Stimulated activated CD4-positive, alpha-beta T cell treated with anti-CD3 and anti-CD28 coated beads, Interleukin-4, amount 100 ng/mL, for 1 hour (primary cell): ENCODE results near the gene OBSCN.
"Not testable (repeated sequence)": the region's sequence is repeated elsewhere in the genome, so short reads cannot be mapped to it uniquely, and the experiment has no call there.

Experiments
- DNase-seq: peaks from one replicate; pipeline ENCODE4 v3.0.0-alpha.2; 2020

OBSCN gene

DNA sequence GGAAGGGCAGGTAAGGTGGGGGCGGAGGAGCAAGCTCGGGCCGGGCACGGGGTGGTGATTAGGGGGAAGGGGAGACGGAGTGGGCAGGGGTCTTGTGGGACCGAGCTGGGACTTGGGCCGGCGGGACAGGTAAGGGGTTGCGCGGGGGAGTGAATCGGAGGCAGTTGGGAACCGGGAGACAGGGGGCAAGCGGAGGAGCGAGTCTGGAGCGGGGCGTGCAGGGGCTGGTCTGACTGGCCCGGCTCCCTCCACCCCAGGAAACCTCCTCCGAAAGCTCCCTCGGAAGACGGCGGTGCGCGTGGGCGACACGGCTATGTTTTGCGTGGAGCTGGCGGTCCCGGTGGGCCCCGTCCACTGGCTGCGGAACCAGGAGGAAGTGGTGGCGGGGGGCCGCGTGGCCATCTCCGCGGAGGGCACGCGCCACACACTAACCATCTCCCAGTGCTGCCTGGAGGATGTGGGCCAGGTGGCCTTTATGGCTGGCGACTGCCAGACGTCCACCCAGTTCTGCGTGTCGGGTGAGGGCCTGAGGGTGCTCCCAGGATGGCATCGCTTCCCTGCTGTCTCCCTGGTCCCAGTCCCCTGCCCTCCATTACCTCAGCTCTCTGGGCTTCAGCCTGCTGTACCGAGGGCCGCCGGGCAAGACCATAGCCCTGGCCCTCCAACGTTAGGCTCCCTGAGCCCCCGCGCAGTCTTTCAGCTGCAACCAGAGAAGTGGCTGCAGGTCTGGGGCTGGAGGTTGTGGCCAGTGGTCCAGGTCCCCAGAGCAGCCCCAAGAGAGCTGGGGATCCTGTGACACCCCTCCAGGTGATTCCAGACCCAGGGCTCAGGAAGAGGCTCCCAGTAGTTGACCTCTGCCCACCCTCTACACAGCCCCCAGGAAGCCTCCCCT lies 6.3 kb downstream of the OBSCN start:
- no peak for DNase-seq

DNA sequence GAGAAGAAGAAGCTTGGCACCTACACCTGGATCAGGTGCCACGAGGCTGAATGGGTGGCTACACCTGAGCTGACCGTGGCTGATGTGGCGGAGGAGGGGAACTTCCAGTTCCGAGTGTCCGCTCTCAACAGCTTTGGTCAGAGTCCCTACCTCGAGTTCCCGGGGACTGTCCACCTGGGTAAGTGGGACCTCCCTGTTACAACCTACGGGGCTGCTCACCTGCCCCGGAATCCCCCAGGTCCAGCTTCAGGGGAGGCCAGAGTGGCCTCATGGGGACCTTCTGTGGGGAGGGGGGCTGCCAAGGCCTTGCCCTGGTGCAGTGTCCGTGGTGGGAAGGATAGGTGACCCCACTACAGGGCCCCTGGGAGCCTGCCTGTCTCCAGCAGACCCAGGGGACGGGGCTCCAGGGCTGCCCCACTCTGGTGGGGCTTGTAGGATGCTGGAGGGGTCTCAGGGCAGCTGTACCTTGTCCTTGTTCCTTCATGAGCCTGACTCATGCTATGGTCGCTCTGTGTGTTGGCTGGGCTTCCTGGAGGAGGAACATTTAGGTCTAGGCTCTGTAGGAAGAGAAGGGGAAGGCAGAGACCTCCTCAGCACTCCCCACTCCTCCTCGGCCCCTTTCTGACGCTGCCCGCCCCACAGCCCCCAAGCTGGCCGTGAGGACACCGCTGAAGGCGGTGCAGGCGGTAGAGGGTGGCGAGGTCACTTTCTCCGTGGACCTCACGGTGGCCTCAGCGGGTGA lies 7.2 kb downstream of the OBSCN start:
- DNase-seq = no peak

DNA sequence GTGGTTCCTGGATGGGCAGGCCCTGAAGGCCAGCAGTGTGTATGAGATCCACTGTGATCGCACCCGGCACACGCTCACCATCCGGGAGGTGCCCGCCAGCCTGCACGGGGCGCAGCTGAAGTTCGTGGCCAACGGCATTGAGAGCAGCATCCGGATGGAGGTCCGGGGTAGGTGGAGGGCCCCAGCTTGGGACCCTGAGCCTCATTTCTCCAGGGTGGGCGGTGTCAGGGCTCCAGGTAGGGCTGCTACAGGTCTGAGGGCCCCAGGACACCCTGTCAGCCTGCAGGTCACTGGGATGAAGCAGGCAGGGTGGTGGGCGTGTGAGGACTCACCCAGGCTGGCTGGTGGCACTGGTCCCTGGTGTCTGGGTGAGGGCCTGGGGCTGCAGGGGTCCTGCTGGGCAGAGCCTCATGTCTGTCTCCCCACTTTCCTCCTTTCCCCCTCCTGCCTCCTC lies 7.8 kb downstream of the OBSCN start:
- DNase-seq = no peak

DNA sequence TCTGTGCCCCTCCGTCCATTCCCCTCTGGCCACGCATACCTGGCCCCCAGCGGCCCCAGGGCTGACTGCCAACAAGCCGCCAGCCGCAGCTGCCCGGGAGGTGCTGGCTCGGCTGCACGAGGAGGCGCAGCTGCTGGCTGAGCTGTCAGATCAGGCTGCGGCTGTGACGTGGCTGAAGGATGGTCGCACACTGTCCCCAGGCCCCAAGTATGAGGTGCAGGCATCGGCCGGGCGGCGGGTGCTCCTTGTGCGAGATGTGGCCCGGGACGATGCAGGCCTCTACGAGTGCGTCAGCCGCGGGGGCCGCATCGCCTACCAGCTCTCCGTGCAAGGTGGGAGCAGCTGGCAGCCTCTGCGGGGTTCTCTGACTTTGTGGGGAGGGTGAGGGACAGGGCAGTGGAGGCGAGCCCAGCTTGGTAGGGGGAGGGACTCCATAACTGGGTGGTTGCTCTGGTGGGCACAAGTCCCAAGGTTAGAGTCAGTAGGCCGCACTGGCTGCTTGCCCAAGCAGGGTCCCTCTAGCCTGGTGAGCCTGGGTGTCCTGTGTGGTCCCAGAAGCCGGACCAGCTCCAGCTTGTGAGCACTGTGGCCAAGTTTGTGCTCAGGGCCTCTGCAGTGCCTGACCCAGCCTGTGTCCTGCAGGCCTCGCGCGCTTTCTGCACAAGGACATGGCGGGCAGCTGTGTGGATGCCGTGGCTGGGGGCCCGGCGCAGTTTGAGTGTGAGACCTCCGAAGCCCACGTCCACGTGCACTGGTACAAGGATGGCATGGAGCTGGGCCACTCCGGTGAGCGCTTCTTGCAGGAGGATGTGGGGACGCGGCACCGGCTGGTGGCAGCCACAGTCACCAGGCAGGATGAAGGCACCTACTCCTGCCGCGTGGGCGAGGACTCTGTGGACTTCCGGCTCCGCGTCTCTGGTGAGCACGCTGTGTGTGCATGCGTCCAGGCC lies 8.8 kb downstream of the OBSCN start:
- DNase-seq = no peak

DNA sequence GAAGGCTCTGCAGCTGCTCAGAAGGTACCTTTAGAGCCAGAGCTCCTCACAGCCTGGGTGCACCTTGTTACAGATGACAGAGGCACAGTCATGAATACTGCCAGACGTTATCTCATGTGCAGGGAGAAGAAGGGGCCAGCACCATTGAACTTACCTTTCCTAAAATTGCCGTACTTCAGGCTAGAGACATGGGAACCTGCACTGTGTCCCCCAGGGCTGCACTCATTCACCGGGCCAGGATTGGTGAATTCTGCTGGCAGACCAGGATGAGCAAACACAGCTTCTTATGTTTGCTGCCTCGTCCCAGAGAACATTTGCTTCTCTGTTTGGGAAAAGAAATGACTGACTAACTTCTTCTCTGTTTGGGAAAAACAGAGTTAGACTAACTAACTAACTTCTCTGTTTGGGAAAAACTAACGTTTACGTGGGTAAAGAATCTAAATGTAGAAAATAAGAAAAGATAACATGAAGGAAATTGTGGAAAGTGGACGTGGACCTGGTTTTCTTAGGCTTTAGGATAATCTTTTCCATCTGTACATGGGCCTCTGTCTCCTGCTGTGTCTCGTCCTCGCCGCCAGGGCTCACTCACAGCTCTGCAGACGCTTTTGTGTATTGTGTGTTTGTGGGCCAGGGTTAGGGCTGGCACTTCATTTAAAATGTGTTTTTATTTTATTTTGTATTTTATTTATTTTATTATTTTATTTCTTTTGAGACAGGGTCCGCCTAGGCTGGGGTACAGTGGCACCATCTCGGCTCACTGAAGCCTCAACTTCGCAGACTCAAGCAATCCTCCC lies 9.9 kb downstream of the OBSCN start:
- DNase-seq = no peak

DNA sequence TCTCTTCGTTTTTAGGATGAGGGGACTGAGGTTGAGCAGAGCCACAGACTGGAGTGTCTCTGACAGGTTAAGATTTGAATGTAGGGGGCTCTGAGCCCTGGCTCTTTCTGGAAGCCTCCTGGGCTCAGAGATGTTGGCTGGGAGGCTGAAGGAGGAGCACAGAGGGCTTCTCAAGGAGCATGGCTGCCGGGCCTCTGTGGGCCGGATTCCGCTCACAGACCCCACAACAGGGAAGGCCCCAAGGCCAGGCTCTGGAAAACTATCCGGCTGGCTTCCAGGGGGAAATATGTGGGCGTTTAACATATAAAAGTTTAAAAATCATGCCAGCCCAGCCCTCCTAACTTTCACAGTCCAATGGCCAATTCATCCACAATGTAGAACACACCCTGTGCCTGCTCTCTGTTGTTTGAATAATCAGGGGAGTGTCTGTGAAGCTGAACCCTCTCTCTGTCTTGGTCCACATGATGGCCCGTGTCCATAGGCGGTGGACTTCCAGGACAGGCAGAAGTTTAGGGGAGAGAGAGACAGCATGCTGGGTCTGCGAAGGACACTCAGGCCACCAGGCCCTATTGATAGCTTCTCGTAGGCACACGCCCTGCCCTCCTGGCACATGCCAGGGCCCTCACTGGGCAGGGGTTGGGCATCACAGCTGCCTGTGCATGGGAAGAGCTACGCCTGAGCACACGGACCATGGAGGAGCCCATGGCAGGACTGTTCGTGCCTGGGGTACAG lies 10.8 kb downstream of the OBSCN start:
- no peak for DNase-seq

DNA sequence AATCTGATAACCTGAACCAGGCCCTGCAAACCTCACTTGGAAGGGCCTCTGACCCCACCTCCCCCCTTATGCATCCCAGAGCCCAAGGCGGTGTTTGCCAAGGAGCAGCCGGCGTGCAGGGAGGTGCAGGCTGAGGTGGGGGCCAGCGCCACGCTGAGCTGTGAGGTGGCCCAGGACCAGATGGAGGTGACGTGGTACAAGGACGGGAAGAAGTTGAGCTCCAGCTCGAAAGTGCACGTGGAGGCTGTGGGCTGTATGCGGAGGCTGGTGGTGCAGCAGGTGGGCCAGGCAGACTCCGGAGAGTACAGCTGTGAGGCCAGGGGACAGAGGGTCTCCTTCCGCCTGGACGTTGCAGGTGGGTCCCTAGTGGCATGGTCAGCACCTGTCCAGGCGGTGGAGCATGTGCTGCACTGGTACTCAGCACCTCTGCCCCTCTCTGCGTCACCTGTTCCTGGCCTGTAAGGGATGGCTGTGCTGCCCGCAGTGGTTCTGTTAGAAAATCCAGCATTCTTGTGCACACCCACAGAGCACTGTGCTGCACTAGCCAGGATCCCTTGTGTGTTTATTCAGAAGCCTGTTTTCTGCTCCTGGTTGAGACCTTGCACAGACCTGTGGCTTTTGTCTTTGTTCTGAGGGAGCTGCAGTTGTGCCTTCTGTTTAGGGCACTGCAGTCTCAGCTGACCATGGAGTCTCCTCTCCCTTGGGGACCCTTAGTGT lies 11.6 kb downstream of the OBSCN start:
- no peak for DNase-seq

DNA sequence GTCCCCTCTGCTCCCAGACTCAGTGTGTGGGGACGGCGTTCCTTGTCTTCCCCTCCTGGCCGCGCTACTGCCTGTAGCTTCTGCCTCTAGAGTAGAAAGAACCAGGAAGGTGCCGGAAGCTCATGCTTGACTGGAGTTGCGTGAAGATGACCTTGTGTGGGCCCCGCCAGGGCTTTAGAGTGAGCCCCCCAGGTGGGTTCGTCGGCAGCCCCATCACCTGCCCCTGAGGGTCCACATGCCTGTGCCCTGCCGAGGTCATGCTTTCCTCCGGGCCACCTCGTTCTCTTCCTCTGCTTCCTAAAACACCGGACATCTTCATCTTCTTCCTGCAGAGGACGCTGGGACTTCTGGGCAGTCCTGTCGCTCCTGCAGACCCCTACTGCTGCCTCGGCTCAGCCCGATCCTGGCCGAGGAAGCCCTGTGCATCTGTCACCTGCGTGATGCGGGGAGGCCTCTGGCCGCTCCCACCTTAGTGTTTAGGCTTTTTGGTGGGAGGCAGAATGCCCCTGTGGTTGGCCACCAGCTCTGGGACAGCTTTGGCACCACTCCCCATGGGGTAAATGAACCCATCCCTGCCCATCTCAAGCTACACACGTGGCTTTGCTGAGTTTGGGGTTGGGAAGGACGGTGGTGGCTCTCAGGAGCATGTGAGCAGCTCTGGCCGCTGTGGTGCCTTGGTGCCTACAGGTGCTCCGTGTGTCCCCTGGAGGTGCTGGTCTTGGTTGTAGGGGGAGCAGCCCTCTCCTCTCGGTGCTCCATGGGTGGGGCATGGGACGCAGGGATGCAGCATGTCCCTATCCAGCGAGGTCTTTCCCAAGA lies 12.3 kb downstream of the OBSCN start:
- DNase-seq = no peak

DNA sequence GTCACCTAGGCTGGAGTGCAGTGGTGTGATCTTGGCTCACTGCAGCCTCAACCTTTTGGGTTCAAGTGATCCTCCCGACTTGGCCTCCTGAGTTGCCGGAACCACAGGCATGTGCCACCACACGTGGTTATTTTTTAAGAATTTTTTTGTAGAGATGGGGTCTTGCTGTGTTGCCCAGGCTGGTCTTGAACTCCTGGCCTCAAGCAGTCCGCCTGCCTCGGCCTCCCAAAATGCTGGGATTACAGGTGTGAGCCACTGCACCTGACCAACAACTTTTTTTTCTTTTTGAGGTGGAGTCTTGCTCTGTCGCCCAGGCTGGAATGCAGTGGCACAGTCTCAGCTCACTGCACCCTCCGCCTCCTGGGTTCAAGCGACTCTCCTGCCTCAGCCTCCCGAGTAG lies 13.3 kb downstream of the OBSCN start:
- DNase-seq = not testable (repeated sequence)

DNA sequence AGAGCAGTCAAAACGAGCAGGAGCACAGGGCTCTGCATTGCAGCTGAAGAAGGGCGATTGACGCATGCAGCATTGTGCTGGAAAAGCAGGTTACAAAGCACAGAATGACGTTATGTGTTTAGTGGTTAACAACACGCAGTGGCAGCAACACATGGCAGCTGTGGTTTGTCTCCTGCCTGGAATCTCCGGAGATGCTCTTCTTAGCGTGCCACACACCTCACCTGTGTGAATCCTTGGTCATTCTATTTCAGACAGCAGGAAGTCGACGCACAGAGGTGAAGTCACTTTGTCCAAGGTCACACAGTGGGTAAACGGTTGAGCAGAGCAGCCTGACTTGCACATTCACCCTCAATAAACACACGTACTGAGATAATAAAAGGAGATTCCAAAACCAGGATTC lies 14.7 kb downstream of the OBSCN start:
- DNase-seq = no peak

DNA sequence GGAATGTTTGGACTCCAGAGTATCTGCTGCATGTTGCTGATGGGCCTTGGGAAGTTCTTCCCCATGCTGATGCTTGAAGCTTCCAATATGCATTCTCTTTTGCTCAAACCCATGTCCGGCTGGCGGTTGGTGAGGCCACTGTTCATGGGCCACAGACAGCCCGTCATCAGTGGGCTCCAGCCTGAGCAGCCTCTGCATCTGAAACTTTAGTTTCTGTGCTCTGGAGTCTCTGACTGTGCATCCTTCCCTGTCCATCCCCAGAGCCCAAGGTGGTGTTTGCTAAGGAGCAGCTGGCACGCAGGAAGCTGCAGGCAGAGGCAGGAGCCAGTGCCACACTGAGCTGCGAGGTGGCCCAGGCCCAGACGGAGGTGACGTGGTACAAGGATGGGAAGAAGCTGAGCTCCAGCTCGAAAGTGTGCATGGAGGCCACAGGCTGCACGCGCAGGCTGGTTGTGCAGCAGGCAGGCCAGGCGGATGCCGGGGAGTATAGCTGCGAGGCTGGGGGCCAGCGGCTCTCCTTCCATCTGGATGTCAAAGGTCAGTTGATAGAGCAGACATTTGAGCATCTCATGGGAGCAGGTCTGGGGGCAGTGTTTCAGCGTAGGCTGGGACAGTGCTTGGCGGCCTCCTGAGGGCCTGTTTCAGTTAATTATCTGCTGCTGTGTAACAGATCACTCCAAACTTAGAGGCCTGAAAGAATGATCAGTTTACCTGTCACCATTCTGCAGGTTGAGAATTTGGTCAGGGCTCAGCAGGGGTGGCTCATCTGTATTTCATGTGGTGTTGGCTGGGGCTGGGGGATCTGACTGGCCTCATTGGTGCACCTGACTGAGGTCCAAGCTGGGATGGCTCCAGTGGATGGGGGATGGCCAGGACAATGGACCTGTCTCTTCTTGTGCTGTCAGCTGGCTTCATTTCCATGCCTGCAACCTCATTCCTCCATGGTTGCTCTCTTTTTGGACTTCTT lies 16.6 kb downstream of the OBSCN start:
- DNase-seq = no peak

DNA sequence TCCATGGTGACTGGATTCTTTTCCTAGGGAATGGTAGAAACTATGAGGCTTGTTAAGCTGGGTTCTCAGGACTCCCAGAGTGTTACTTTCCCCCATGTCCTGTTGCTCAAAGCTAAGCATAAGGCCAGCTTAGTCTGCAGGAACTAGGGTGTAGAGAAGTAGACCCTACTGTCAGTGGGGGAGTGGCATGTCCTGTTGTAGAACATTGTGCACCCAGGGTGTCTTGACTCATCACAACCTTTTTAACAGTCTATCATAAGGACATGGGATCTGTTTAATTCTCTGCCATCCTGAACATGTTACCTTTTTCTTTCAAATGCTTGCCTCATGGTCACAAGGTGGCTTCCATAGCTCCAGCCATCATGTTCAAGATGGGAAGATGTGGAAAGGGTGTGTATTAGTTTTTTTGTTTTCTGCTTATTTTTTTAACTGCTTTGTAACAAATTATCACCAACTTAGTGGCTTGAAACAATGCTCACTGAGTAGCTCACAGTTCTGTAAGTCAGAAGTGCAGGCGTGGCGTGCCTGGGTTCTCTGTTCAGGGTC lies 17.4 kb downstream of the OBSCN start:
- no peak for DNase-seq

DNA sequence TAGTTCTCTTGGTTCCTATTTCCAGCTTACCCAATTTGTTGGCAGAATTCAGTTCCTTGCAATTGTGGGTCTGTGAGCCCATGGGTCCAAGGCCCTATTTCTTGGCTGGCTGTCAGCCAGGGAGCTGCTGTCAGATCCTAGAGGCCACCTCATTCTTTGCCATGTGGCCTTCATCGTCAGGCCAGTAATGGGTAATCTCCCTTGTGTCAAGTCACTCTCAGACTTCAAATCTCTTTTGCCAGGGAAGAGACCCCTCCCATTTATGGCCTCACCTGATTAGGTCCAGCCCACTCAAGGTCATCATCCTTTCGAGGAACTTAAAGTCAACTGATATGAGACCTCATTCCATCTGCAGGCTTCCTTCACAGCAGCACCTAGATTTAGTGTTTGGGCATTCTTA lies 17.9 kb downstream of the OBSCN start:
- DNase-seq = no peak

DNA sequence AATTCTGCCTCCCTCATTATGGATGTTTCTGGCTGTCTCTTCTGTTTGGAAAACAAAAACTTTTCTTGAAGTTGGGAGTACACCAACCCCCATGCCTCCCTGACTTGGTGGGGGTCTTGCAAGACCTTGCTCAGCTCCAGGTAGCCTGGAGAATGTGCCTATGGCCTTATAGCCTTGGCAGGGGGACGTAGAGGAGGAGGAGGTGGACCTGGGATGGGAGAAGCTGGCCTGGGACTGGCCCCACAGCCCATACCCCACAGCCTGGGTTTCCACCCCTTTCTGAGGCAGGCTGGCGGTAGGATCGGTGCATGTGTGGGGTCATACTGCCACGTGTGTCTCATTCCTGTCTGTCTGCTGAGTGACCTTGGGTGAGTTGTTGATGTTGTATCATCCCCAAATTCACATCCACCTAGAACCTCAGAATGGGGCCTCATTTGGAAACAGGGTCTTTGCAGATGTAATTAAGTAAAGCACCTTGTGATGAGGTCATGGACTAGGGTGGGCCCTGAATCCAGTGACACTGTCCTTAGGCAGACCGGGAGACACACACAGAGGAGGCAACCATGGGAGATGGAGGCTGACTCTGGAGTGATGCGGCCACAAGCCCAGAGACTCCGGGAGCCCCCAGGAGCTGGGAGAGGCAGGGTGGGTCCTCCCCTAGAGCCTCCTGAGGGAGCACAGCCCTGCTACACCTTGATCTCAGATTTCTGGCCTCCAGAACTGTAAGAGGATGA lies 18.5 kb downstream of the OBSCN start:
- DNase-seq = no peak

DNA sequence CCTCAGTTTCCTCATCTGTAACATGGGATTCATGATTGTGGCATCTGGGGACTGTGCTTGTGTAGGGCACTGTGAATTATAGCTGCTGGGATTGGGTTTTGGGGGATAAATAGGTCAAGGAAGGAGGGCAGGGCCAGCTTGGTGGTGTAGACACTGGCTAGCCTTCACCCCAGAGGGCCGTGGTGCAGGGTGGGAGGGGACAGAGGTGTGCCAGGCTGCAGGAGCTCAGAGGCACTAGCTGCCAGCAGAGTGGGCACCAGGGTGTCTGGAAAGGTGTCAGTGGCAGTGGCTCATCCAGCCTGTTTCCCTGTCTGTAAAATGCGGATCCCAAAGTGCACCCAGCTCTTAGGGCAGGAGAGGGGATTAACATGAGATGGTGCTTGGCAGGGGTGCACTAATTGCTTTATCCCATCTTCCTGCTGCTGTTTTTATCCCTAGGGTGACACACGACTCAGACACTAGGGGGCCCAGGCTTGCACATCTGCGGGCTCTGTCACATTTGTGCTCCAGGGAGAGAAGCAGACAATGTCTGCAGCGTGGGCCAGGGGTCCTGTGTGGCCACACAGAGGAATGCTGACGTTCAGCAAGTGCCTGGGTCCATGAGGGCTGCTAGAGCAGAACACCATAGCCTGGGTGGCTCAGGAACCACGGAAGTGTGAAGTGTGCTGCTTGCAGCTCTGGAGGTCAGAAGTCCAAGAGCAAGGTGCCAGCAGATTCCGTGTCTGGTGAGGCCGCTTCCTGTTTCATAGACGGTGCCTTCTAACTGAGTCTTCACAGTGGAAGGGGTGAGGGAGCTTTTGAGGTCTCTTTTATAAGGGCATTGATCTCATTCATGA lies 19.3 kb downstream of the OBSCN start:
- no peak for DNase-seq

DNA sequence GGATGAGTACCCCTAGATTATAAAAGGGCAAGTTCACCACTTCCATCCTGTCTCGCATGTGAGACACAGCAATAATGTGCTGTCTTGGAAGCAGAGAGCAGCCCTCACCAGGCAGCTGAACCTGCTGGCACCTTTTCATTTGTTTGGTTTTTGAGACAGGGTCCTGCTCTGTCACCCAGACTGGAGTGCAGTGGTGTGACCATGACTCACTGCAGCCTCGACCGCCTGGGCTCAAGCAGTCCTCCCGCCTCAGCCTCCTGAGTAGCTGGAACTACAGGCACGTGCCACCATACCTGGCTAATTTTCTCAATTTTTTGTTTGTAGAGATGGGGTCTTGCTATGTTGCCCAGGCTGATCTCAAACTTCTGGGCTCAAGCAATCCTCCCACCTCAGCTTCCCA lies 20.3 kb downstream of the OBSCN start:
- DNase-seq = not testable (repeated sequence)
